GM12878 (cell line): Measurements from ENCODE around the gene ZNF148. TPM values are rescaled to one million over a fixed set of nuclear protein-coding genes. Genes with fewer than 3 reads are reported as not detected.

Experiments used
- ATAC-seq: fragments of 200-7000 bp; cut with Tn5 transposase; 3 replicates; pipeline ENCODE4 v1.9.1; 2020; ENCODE audit warnings: mild to moderate bottlenecking, moderate library complexity
- BruUV-seq: library from RNA; stranded (reverse); fragments of 400-500 nt; replicated peaks from 2 replicates; lab custom pipeline; 2021; lab: Mats Ljungman, UMichigan
- CTCF ChIA-PET: fragments of 300-600 bp; sonication (Branson Sonifier 250); formaldehyde crosslinking; extraction: SDS; loops from one replicate; lab custom pipeline; 2021; ENCODE audit warnings: inconsistent platforms; lab: Yijun Ruan, JAX
- POLR2A ChIA-PET: fragments of 350-600 bp; formaldehyde crosslinking; extraction: SDS; loops from one replicate; lab custom pipeline; 2021; ENCODE audit warnings: inconsistent platforms; lab: Charles Lee
- RAD21 ChIA-PET: fragments of 300-600 bp; sonication (Branson Sonifier 250); formaldehyde crosslinking; loops from one replicate; lab custom pipeline; 2023; ENCODE audit warnings: antibody characterized with exemption; ENCODE audit not compliant: unreplicated experiment; lab: Charles Lee
- SMC1A ChIA-PET: fragments of 300-600 bp; sonication (Branson Sonifier 250); formaldehyde crosslinking; loops from one replicate; lab custom pipeline; 2023; ENCODE audit not compliant: unreplicated experiment, uncharacterized antibody; lab: Charles Lee
- DNase-seq: peaks from one replicate; pipeline ENCODE4 v3.0.0-alpha.2; 2011; ENCODE audit warnings: low read depth, low spot score
- FAIRE-seq: peaks from 3 replicates; lab custom pipeline; 2011; peaks lifted over from hg19 to GRCh38; lab: Jason Lieb, UNC
- H2AFZ ChIP-seq: 2 replicates; pipeline ENCODE4 v1.6.0; 2011; ENCODE audit warnings: low read depth, low read length, control low read depth; ENCODE audit not compliant: control insufficient read depth
- H3K27ac ChIP-seq: 2 replicates; pipeline ENCODE4 v1.5.1; 2011; ENCODE audit warnings: control low read depth; ENCODE audit not compliant: control insufficient read depth, insufficient read depth
- H3K27me3 ChIP-seq, 2 experiments: replicated peaks in 1 of 2; 2 replicates each; pipeline versions ENCODE4 v1.6.0 to v1.6.1; 2011; ENCODE audit warnings: low read length in 1 of 2; ENCODE audit not compliant: control insufficient read depth in 2 of 2, insufficient read depth in 2 of 2
- H3K36me3 ChIP-seq, 2 experiments: 2 replicates each; pipeline ENCODE4 v1.5.1; 2011; ENCODE audit warnings: low read length in 1 of 2; ENCODE audit not compliant: control insufficient read depth in 2 of 2, insufficient read depth in 2 of 2
- H3K4me1 ChIP-seq: 2 replicates; pipeline ENCODE4 v1.6.1; 2011; ENCODE audit warnings: mild to moderate bottlenecking, low read length, moderate library complexity, mixed read lengths; ENCODE audit not compliant: control insufficient read depth, insufficient read depth
- H3K4me2 ChIP-seq: 2 replicates; pipeline ENCODE4 v1.6.0; 2011; ENCODE audit warnings: control low read depth; ENCODE audit not compliant: control insufficient read depth, insufficient read depth
- H3K4me3 ChIP-seq: fragments of 200-600 bp; sonication (generic); 2 replicates; pipeline ENCODE4 v1.5.1; 2016
- H3K79me2 ChIP-seq: 2 replicates; pipeline ENCODE4 v1.6.0; 2011; ENCODE audit warnings: low read length; ENCODE audit not compliant: control insufficient read depth, insufficient read depth
- H3K9ac ChIP-seq: 2 replicates; pipeline ENCODE4 v1.8.0; 2011; ENCODE audit warnings: low read length, control low read depth, mixed read lengths; ENCODE audit not compliant: control insufficient read depth, insufficient read depth
- H3K9me3 ChIP-seq: replicated peaks from 3 replicates; pipeline ENCODE4 v1.5.1; 2011; ENCODE audit warnings: mild to moderate bottlenecking, low read length; ENCODE audit not compliant: control insufficient read depth, insufficient read depth
- H4K20me1 ChIP-seq: 2 replicates; pipeline ENCODE4 v1.6.0; 2011; ENCODE audit not compliant: control insufficient read depth, insufficient read depth
- KDM1A ChIP-seq: fragments of 200-600 bp; sonication (generic); IDR thresholded peaks from 2 replicates; pipeline ENCODE4 v1.6.1; 2016; ENCODE audit warnings: borderline replicate concordance
- NBN ChIP-seq: fragments of 450-650 bp; IDR thresholded peaks from 2 replicates; pipeline ENCODE4 v1.6.1; 2016
- SMC3 ChIP-seq: IDR thresholded peaks from 2 replicates; pipeline ENCODE4 v1.6.1; 2011; ENCODE audit warnings: low read length, improper control_type of control experiment, borderline replicate concordance
- SUPT20H ChIP-seq: IDR thresholded peaks from 2 replicates; pipeline ENCODE4 v1.6.1; 2011; ENCODE audit warnings: low read depth, mild to moderate bottlenecking, low read length, moderate library complexity, borderline replicate concordance; ENCODE audit not compliant: control insufficient read depth
- TARDBP ChIP-seq: IDR thresholded peaks from 2 replicates; pipeline ENCODE4 v1.6.1; 2016; ENCODE audit warnings: borderline replicate concordance
- WGBS: methylation state at CpG from one replicate; pipeline ENCODE4 v1.1.6; 2016; ENCODE audit warnings: low lambda C conversion rate; ENCODE audit not compliant: insufficient replicate concordance, insufficient coverage; ENCODE audit errors: missing lambda C conversion rate; 5-methylcytosine and 5-hydroxymethylcytosine counted together
- in situ Hi-C: fragments of 300-500 bp; cut with MboI; formaldehyde crosslinking; loops from 9 replicates; pipeline ENCODE4 v1.14.3; 2018; ENCODE audit warnings: mixed read lengths
- intact Hi-C: fragments of 100-400 bp; cut with micrococcal nuclease; formaldehyde crosslinking; loops from one replicate; pipeline ENCODE4 v1.14.2; 2022; ENCODE audit not compliant: unreplicated experiment
- polyA plus RNA-seq, 11 experiments: library from polyadenylated mRNA; depleted of rRNA in 4 of 11; unstranded in 6 of 11; stranded (reverse) in 5 of 11; fragments of >200 nt; fragmentation: Nextera tagmentation in 4 of 11; fragmentation: Illumina TruSeq in 1 of 11; extraction: Ambion mirVana in 4 of 11; extraction: Trizol in 1 of 11; gene quantifications; 1 replicate in 1 of 11; 2 replicates in 10 of 11; pipeline versions ENCODE4 v1.2.1 to v1.2.3, GENCODE V29; 2011 to 2016; ENCODE audit warnings: inconsistent platforms in 2 of 11, missing spikeins in 2 of 11, low read depth in 1 of 11
- total RNA-seq, 4 experiments: library from RNA; depleted of rRNA in 3 of 4; stranded (reverse); fragments of >200 nt in 3 of 4; fragmentation: Illumina TruSeq in 1 of 4; extraction: Trizol in 1 of 4; gene quantifications; 2 replicates each; pipeline versions ENCODE4 v1.2.1 to v1.2.3, GENCODE V29; 2013 to 2021
- TF ChIP-seq, protein P1 (sequence below): fragments of 450-650 bp; formaldehyde crosslinking; IDR thresholded peaks from 2 replicates; pipeline ENCODE4 v1.5.0; 2022; ENCODE audit warnings: mild to moderate bottlenecking, missing genetic modification characterization
- TF ChIP-seq, protein P2 (sequence below): fragments of 450-650 bp; IDR thresholded peaks from 2 replicates; pipeline ENCODE4 v1.6.1; 2017; ENCODE audit warnings: low read depth, mild to moderate bottlenecking, moderate library complexity
- TF ChIP-seq, protein P3 (sequence below): fragments of 150-350 bp; IDR thresholded peaks from 2 replicates; pipeline ENCODE4 v1.6.1; 2016; ENCODE audit warnings: low read depth, low read length

ZNF148 gene
- total and polyA plus RNA-seq, 10 of the 15 experiments (the other 5 are each of a cell fraction or from before 2014, with no cell fraction given), result 8.6 to 40.4 (median 26.7) TPM

DNA sequence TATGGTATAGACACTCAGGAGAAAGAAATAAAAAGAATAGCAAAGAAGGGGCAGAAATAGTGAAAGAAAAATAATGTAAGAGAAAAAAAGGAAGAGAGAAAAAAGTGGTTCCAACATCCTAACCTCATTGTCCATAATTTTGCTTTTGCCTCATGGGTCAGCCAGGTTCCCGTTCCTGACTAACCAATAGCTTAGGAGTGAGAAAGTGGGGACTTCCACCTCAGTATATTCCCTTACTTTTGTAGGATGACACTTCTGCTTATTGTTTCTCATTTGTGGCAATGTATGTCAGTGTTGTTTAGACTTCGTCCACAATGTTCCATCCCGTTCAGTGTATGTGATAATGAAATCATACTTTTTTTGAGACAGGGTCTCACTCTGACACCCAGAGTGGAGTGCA is 153.3 kb downstream of the ZNF148 start:
- no peaks in the 10 kb centered on the region for H3K4me1 ChIP-seq
- no peak overlapping the region for H3K9ac ChIP-seq
- TF ChIP-seq NBN (no peak), KDM1A (no peak), SUPT20H (no peak), TARDBP (no peak), SMC3 (no peak)
- TF ChIP-seq, protein P1, sequence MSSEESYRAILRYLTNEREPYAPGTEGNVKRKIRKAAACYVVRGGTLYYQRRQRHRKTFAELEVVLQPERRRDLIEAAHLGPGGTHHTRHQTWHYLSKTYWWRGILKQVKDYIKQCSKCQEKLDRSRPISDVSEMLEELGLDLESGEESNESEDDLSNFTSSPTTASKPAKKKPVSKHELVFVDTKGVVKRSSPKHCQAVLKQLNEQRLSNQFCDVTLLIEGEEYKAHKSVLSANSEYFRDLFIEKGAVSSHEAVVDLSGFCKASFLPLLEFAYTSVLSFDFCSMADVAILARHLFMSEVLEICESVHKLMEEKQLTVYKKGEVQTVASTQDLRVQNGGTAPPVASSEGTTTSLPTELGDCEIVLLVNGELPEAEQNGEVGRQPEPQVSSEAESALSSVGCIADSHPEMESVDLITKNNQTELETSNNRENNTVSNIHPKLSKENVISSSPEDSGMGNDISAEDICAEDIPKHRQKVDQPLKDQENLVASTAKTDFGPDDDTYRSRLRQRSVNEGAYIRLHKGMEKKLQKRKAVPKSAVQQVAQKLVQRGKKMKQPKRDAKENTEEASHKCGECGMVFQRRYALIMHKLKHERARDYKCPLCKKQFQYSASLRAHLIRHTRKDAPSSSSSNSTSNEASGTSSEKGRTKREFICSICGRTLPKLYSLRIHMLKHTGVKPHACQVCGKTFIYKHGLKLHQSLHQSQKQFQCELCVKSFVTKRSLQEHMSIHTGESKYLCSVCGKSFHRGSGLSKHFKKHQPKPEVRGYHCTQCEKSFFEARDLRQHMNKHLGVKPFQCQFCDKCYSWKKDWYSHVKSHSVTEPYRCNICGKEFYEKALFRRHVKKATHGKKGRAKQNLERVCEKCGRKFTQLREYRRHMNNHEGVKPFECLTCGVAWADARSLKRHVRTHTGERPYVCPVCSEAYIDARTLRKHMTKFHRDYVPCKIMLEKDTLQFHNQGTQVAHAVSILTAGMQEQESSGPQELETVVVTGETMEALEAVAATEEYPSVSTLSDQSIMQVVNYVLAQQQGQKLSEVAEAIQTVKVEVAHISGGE (CRISPR knock-in tag), result no peak
- TF ChIP-seq, protein P2, sequence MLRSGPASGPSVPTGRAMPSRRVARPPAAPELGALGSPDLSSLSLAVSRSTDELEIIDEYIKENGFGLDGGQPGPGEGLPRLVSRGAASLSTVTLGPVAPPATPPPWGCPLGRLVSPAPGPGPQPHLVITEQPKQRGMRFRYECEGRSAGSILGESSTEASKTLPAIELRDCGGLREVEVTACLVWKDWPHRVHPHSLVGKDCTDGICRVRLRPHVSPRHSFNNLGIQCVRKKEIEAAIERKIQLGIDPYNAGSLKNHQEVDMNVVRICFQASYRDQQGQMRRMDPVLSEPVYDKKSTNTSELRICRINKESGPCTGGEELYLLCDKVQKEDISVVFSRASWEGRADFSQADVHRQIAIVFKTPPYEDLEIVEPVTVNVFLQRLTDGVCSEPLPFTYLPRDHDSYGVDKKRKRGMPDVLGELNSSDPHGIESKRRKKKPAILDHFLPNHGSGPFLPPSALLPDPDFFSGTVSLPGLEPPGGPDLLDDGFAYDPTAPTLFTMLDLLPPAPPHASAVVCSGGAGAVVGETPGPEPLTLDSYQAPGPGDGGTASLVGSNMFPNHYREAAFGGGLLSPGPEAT, result no peak
- TF ChIP-seq, protein P3, sequence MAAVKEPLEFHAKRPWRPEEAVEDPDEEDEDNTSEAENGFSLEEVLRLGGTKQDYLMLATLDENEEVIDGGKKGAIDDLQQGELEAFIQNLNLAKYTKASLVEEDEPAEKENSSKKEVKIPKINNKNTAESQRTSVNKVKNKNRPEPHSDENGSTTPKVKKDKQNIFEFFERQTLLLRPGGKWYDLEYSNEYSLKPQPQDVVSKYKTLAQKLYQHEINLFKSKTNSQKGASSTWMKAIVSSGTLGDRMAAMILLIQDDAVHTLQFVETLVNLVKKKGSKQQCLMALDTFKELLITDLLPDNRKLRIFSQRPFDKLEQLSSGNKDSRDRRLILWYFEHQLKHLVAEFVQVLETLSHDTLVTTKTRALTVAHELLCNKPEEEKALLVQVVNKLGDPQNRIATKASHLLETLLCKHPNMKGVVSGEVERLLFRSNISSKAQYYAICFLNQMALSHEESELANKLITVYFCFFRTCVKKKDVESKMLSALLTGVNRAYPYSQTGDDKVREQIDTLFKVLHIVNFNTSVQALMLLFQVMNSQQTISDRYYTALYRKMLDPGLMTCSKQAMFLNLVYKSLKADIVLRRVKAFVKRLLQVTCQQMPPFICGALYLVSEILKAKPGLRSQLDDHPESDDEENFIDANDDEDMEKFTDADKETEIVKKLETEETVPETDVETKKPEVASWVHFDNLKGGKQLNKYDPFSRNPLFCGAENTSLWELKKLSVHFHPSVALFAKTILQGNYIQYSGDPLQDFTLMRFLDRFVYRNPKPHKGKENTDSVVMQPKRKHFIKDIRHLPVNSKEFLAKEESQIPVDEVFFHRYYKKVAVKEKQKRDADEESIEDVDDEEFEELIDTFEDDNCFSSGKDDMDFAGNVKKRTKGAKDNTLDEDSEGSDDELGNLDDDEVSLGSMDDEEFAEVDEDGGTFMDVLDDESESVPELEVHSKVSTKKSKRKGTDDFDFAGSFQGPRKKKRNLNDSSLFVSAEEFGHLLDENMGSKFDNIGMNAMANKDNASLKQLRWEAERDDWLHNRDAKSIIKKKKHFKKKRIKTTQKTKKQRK, result no peak
- H3K27ac ChIP-seq, result no peak overlapping the region
- POLR2A ChIA-PET, result no interaction called here
- no TSS peak for BruUV-seq
- RAD21 ChIA-PET, result no interaction called here
- FAIRE-seq (no peak), DNase-seq (no peak), ATAC-seq (no peak)
- SMC1A ChIA-PET, result no interaction called here
- in situ Hi-C loops, result no loop called here
- no peaks in the 10 kb centered on the region for H3K79me2 ChIP-seq
- H4K20me1 ChIP-seq, result no peaks in the 10 kb centered on the region
- CTCF ChIA-PET, result interaction anchor here (0.9 to 1.2 kb wide), 4 partner anchors 15 to 283 kb away, joined by 3 read pairs; no protein-coding TSS in a partner anchor
- no peaks in the 10 kb centered on the region for H3K36me3 ChIP-seq
- no peaks in the 10 kb centered on the region for H3K9me3 ChIP-seq
- intact Hi-C loops, result no loop called here
- H2AFZ ChIP-seq, result no peak overlapping the region
- no peaks in the 10 kb centered on the region for H3K27me3 ChIP-seq
- WGBS, result 64% methylated on average over 3 of the region's 3 CpGs
- H3K4me3 ChIP-seq, result no peak overlapping the region
- H3K4me2 ChIP-seq, result no peak overlapping the region
